Activated naive CD8-positive, alpha-beta T cell treated with anti-CD3 and anti-CD28 coated beads, Interleukin-2, amount 50 U/mL, for 24 hours (primary cell): Measurements from ENCODE around the gene SYT10.

Experiments used
- ATAC-seq: fragments of 150-1000 bp; cut with Tn5 transposase; one replicate; pipeline ENCODE4 v1.10.0; 2021
- DNase-seq: peaks from one replicate; pipeline ENCODE4 v3.0.0; 2021
- H3K27ac Mint-ChIP-seq: one replicate; pipeline ENCODE4 v1.8.0; 2021; ENCODE audit warnings: mild to moderate bottlenecking, mixed read lengths
- H3K27me3 Mint-ChIP-seq: one replicate; pipeline ENCODE4 v1.8.0; 2021; ENCODE audit warnings: mixed read lengths
- H3K36me3 Mint-ChIP-seq: one replicate; pipeline ENCODE4 v1.8.0; 2021; ENCODE audit warnings: low read depth, mixed read lengths
- H3K4me1 Mint-ChIP-seq: one replicate; pipeline ENCODE4 v1.8.0; 2021; ENCODE audit warnings: mixed read lengths
- H3K4me3 Mint-ChIP-seq: one replicate; pipeline ENCODE4 v1.8.0; 2021; ENCODE audit warnings: mild to moderate bottlenecking, moderate library complexity, mixed read lengths
- H3K9me3 Mint-ChIP-seq: one replicate; pipeline ENCODE4 v1.8.0; 2021; ENCODE audit warnings: mixed read lengths

Gene SYT10, protein sequence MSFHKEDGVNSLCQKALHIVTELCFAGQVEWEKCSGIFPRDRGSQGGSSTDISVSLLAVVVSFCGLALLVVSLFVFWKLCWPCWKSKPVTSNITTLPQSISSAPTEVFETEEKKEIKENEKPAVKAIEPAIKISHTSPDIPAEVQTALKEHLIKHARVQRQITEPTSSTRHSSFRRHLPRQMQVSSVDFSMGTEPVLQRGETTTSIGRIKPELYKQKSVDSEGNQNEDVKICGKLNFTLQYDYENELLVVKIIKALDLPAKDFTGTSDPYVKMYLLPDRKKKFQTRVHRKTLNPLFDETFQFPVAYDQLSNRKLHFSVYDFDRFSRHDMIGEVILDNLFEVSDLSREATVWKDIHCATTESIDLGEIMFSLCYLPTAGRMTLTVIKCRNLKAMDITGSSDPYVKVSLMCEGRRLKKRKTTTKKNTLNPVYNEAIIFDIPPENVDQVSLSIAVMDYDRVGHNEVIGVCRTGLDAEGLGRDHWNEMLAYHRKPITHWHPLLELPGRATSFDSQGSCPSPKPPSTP

DNA sequence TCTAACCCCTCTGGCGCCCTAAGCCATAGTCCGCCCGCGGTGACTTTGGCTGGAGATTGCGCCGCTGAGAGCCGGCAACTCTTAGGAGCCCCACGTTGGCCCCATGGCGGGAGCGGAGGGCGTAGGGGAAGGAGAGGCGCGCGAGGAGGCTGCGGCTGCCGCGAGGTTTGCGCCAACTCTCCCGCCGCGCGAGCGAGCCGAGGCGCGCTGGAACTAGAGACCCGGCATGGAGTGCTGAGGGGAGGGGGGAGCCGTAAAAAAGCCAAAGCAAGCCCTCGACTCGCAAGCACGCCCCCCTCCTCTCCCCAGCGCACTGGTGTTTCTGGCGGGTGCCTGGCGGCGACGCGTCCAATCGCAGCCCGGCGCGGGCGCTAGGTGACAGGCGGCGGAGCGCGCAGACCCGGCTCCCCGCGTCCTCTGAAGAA lies at the start of gene SYT10:
SYT10 (minus strand) TSS at position 233 of the 425 bp plus-strand sequence. CDS start 297 bp downstream, outside the sequence.
- peak within 1 kb of the TSS; percentile 63 for H3K4me3 Mint-ChIP-seq
- H3K4me1 Mint-ChIP-seq, result peaks cover 3% of the 10 kb centered on the region
- DNase-seq (no peak), ATAC-seq (peak; percentile 20)
- H3K27ac Mint-ChIP-seq, result no peak within 1 kb of the TSS
- no peaks in the 10 kb centered on the region for H3K9me3 Mint-ChIP-seq
- no peaks in the 10 kb centered on the region for H3K36me3 Mint-ChIP-seq
- H3K27me3 Mint-ChIP-seq, result peaks cover 36% of the 10 kb centered on the region

- Mint-ChIP-seq H3K9me3 (peaks cover 4% of the 10 kb centered on the region), H3K27ac (no peak overlapping the region), H3K4me3 (no peak overlapping the region), H3K4me1 (no peaks in the 10 kb centered on the region), H3K27me3 (no peaks in the 10 kb centered on the region), H3K36me3 (no peaks in the 10 kb centered on the region)
- no peak for DNase-seq
- ATAC-seq, result no peak
Measured at GRCh38 chr12:33488036-33488435, 48.4 kb upstream of the SYT10 start.

DNA sequence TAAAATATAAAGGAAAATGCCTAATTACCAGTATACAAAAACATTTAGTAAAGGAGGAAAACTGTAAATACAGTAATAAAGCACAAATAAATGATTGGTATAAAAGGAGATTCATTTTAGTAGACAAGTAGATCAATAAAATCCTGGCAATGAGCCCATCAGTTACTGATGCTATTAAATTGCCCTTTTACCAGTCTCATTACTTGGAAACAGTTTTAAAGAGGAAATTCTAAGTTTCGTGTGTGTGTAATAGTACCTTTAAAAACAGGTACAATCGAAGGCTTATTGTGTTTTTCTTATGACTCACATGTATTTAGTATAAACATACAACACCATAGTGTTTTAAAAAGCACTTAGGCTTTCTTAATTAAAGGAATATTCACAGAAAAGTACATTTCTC lies 46.4 kb upstream of the SYT10 start:
- Mint-ChIP-seq H3K36me3 (no peaks in the 10 kb centered on the region), H3K4me3 (no peak overlapping the region), H3K9me3 (peaks cover 8% of the 10 kb centered on the region), H3K4me1 (no peaks in the 10 kb centered on the region), H3K27me3 (no peaks in the 10 kb centered on the region), H3K27ac (no peak overlapping the region)
- no peak for ATAC-seq
- no peak for DNase-seq

DNA sequence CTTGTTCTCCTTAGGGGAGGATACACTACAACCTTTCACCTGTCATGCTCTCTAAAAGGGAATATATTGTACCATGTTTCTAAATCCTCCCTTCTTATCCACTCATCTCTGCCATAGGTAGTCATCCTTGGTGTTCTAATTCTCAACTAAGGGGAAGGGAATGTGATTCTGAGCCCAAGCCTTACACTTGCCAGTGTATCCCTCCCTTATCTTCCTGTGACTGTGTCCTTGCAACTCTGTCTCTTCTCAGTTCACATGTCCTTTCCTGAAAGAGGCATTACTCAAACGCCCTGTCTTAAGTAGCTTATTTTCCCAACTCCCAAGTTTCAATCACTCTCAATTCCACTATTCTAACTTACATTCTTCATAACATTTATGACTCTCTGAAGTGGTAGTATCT lies 44.5 kb upstream of the SYT10 start:
- no peak overlapping the region for H3K27ac Mint-ChIP-seq
- no peak overlapping the region for H3K4me3 Mint-ChIP-seq
- no peaks in the 10 kb centered on the region for H3K4me1 Mint-ChIP-seq
- H3K9me3 Mint-ChIP-seq, result peaks cover 10% of the 10 kb centered on the region
- no peaks in the 10 kb centered on the region for H3K27me3 Mint-ChIP-seq
- H3K36me3 Mint-ChIP-seq, result no peaks in the 10 kb centered on the region
- no peak for ATAC-seq
- no peak for DNase-seq

DNA sequence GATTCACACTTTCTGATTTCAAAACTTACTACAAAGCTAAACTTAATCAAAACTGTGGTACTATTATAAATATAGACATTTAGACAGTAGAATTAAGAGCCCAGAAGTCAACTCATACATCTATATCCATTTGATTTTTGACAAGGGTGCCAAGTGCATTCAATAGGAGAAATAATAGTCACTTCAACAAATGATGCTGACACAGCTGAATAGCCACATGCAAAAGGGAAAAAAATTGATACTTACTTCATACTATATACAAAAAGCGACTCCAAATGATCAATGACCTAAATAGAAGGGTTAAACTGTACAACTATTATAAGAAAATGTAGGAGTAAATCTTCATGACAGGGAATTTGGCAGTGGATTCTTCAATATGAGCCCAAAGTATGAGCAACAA lies 40.7 kb upstream of the SYT10 start:
- no peaks in the 10 kb centered on the region for H3K27me3 Mint-ChIP-seq
- no peaks in the 10 kb centered on the region for H3K4me1 Mint-ChIP-seq
- no peak overlapping the region for H3K4me3 Mint-ChIP-seq
- no peak for DNase-seq
- no peaks in the 10 kb centered on the region for H3K36me3 Mint-ChIP-seq
- no peak overlapping the region for H3K27ac Mint-ChIP-seq
- ATAC-seq, result no peak
- H3K9me3 Mint-ChIP-seq, result peaks cover 25% of the 10 kb centered on the region

DNA sequence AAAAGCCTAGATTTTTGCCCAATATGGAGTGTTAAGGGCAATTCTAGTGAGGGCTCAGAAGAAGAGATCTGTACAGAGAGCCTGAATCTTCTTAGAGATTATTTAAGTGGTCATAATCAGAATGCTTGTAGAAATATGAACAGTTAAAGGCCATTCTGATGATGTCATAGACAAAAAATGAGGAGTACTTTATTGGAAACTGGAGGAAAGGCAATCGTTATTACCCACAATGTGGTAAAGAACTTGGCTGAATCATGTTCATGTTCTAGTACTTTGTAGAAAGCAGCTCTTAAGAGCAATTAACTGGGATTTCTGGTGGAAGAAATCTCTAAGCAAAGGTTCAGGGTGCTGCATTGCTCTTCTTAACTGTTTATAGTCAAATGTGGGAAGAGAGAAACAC lies 36.4 kb upstream of the SYT10 start:
- no peak for DNase-seq
- H3K27ac Mint-ChIP-seq, result no peak overlapping the region
- H3K27me3 Mint-ChIP-seq, result no peaks in the 10 kb centered on the region
- no peaks in the 10 kb centered on the region for H3K36me3 Mint-ChIP-seq
- no peak for ATAC-seq
- no peaks in the 10 kb centered on the region for H3K4me1 Mint-ChIP-seq
- no peak overlapping the region for H3K4me3 Mint-ChIP-seq
- peaks cover 27% of the 10 kb centered on the region for H3K9me3 Mint-ChIP-seq

DNA sequence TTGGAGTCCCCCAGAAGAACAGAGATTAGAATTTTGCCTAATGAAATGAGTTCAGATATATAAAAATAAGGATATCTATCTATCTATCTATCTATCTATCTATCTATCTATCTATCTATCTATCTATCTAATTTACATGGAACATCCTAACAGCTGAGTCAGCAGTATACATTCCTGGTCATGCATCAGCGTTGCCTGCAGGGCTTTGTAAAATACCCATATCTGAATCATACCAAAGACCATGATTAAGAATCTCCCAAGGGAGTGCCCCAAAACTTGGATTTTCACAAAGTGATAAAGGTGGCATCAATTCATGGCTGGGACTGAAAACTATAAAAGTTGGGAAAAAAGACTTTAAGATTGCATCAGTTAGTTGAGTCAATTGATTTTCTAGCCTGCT lies 32.7 kb upstream of the SYT10 start:
- peaks cover 19% of the 10 kb centered on the region for H3K9me3 Mint-ChIP-seq
- H3K4me3 Mint-ChIP-seq, result no peak overlapping the region
- ATAC-seq (no peak), DNase-seq (no peak)
- no peaks in the 10 kb centered on the region for H3K4me1 Mint-ChIP-seq
- no peaks in the 10 kb centered on the region for H3K36me3 Mint-ChIP-seq
- no peaks in the 10 kb centered on the region for H3K27me3 Mint-ChIP-seq
- H3K27ac Mint-ChIP-seq, result no peak overlapping the region

DNA sequence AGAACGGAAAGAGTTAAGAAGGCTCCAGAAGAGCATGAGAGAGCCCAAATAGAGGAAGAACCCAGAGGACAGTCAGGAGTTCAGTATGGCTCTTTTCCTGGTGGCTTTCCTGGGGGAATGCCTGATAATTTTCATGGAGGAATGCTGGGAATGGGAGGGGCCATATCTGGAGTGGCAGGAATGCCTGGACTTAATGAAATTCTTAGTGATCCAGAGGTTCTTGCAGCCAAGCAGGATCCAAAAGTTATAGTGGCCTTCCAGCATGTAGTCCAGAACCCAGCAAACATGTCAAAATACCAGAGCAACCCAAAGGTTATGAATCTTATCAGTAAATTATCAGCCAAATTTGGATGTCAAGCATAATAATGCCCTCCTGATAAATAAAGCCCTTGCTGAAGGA lies 15.5 kb upstream of the SYT10 start:
- DNase-seq (no peak), ATAC-seq (no peak)
- H3K36me3 Mint-ChIP-seq, result no peaks in the 10 kb centered on the region
- no peaks in the 10 kb centered on the region for H3K4me1 Mint-ChIP-seq
- no peaks in the 10 kb centered on the region for H3K27me3 Mint-ChIP-seq
- no peak overlapping the region for H3K4me3 Mint-ChIP-seq
- H3K9me3 Mint-ChIP-seq, result peaks cover 10% of the 10 kb centered on the region
- H3K27ac Mint-ChIP-seq, result no peak overlapping the region

DNA sequence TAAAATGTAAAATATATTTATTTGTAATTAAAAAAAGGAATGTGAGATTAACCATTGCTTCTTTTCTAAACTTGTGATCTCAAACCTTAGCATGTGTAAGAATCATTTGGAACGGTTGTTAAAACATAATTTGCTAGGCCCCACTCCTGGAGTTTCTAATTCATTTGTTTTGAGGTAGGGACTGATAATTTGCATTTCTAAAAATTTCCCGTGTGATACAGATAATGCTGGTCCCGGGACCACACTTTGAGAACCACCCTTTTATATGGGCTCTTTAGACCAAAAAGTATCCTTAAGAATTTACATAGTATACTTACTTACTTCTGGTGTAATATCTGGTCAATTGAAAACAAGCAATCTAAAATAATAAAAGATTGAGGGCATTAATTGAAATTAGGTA lies 10.9 kb upstream of the SYT10 start:
- ATAC-seq, result no peak
- Mint-ChIP-seq H3K4me1 (no peaks in the 10 kb centered on the region), H3K36me3 (no peaks in the 10 kb centered on the region), H3K27me3 (no peaks in the 10 kb centered on the region), H3K9me3 (peaks cover 3% of the 10 kb centered on the region), H3K27ac (no peak overlapping the region), H3K4me3 (no peak overlapping the region)
- DNase-seq, result no peak

GRCh38 chr12:33440477-33440876 lies 858 bp upstream of the SYT10 start:
- H3K27ac Mint-ChIP-seq, result no peak overlapping the region
- peak overlapping the region; percentile 11 for H3K4me3 Mint-ChIP-seq
- H3K36me3 Mint-ChIP-seq, result no peaks in the 10 kb centered on the region
- H3K27me3 Mint-ChIP-seq, result peaks cover 36% of the 10 kb centered on the region
- H3K9me3 Mint-ChIP-seq, result no peaks in the 10 kb centered on the region
- H3K4me1 Mint-ChIP-seq, result peaks cover 3% of the 10 kb centered on the region
- no peak for DNase-seq
- no peak for ATAC-seq

GRCh38 chr12:33438851-33439586 lies 600 bp downstream of the SYT10 start:
- DNase-seq (no peak), ATAC-seq (peak; percentile 33)
- Mint-ChIP-seq H3K4me3 (peak overlapping the region; percentile 63), H3K27ac (no peak overlapping the region), H3K36me3 (no peaks in the 10 kb centered on the region), H3K27me3 (peaks cover 36% of the 10 kb centered on the region), H3K4me1 (peaks cover 3% of the 10 kb centered on the region), H3K9me3 (no peaks in the 10 kb centered on the region)

- ATAC-seq (no peak), DNase-seq (no peak)
- no peaks in the 10 kb centered on the region for H3K9me3 Mint-ChIP-seq
- H3K4me3 Mint-ChIP-seq, result no peak overlapping the region
- peaks cover 34% of the 10 kb centered on the region for H3K27me3 Mint-ChIP-seq
- H3K27ac Mint-ChIP-seq, result no peak overlapping the region
- H3K4me1 Mint-ChIP-seq, result peaks cover 3% of the 10 kb centered on the region
- H3K36me3 Mint-ChIP-seq, result no peaks in the 10 kb centered on the region
Measured at GRCh38 chr12:33438025-33438772, 1.4 kb downstream of the SYT10 start.

- Mint-ChIP-seq H3K4me1 (peaks cover 3% of the 10 kb centered on the region), H3K27ac (no peak overlapping the region), H3K36me3 (no peaks in the 10 kb centered on the region), H3K4me3 (no peak overlapping the region), H3K9me3 (no peaks in the 10 kb centered on the region), H3K27me3 (peaks cover 31% of the 10 kb centered on the region)
- ATAC-seq (no peak), DNase-seq (no peak)
Measured at GRCh38 chr12:33437598-33437997, 2.0 kb downstream of the SYT10 start.

- Mint-ChIP-seq H3K9me3 (no peaks in the 10 kb centered on the region), H3K36me3 (no peaks in the 10 kb centered on the region), H3K27ac (no peak overlapping the region), H3K4me1 (no peaks in the 10 kb centered on the region), H3K4me3 (no peak overlapping the region), H3K27me3 (peaks cover 2% of the 10 kb centered on the region)
- DNase-seq (no peak), ATAC-seq (no peak)
Measured at GRCh38 chr12:33432992-33433391, 6.6 kb downstream of the SYT10 start.
